ENCODE results near the gene EAF1.
"Not testable (repeated sequence)": the region's sequence is repeated elsewhere in the genome, so short reads cannot be mapped to it uniquely, and the experiment has no call there.

Gene EAF1

GRCh38 chr3:15427182-15427880, at the start of gene EAF1, which contains the start of gene METTL6:
Gene EAF1, plus strand, starts transcription at chr3:15427598. Its CDS starts 182 bp downstream, at chr3:15427780.
Gene METTL6, minus strand, starts transcription at chr3:15427544. Its CDS starts 1,033 bp downstream, at chr3:15426511.
- peak; percentile 70 for DNase-seq (ENCODE audit: low read depth)

GRCh38 chr3:15377961-15378791, 49.2 kb upstream of the EAF1 start:
- DNase-seq (ENCODE audit: low read depth): peak; percentile 75

DNA sequence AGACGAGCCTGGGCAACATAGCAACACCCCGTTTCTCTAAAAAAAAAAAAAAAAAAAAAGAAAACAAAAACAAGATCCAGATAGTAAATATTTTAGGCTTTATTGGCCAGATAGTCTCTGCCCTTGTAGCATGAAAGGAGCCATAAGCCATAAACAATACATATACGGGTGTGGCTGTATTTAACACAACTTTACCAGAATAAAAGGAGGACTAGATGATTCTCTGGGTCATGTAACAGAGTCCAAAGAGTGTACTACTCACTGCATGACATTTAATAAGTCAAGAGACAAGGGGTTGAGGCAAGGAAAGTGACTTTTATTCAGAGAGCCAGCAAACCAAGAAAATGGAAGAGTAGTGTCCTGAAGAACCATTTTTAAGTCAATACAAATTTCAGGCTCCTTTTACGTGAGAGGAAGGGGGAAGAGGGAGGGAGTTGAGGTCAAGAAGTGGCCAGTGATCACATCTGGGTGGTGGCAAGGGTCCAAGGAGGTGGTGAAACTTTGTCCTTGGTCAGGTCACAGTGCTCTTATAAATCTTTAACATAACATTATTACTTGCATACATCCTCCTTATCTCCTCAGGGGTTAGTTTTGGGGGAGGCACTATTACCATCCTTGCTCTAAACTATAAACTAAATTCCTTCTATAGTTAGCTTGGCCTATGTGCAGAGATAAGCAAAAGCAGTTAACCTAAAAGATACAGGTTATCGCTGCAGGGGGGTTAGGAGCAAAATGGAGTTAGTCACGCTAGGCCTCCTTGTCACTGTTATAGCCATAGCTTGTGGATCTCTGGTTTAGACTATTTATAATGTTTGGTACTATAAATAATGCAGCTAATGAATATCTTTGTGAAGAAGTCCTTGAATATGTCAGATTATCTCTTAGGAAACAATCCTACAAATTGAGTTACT, 46.2 kb upstream of the EAF1 start:
- DNase-seq (ENCODE audit: low read depth): no peak

DNA sequence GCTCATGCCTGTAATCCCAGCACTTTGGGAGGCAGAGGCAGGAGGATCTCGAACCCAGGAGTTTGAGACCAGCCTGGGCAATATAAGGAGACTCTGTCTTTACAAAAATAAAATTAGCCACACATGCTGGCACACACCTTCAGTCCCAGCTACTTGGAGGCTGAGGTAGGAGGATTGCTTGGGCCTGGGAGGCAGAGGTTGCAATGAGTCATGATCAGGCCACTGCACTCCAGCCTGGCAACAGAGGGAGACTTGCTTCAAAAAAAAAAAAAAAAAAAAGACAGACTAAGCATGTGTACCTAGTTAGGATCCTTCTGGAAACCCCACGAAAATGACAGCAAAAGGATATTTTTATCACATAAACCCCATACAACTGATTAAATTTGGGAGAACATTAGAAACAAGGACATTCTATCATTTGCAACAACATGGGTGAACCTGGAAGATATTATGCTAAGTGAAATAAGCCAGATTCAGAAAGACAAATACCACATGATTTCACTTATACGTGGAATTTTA, 44.9 kb upstream of the EAF1 start:
- no peak for DNase-seq (ENCODE audit: low read depth)

DNA sequence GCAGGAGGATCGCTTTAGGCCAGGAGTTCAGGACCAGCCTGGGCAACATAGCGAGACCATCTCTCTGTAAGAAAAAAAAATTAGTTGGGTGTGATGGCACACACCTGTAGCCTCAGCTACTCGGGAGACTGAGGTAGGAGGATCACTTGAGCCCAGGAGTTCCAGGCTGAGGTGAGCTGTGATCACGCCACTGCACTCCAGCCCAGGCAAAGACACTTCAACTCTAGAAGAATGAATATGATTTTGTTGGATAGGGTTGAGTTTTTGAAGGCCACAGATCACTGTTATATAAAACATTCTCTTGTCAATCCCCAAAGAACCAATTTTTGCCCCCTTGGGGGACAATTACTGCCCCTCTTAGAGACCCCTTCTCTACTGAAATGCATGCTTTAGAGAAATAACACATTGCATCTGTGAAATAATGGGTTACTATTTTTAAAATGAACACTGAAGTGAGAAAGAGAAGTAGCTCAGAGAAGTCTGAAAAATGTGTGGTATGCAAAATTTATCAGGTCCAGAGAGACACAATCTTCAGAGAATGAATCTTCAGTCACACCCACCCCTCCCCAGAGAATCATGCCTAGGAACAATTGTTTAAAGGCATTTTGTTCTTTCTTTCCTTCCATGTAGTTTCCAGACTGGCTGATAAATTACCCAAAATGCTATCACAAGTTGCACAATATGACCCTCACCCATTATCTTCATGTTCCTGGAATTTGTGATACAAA, 42.7 kb upstream of the EAF1 start:
- DNase-seq (ENCODE audit: low read depth): no peak

DNA sequence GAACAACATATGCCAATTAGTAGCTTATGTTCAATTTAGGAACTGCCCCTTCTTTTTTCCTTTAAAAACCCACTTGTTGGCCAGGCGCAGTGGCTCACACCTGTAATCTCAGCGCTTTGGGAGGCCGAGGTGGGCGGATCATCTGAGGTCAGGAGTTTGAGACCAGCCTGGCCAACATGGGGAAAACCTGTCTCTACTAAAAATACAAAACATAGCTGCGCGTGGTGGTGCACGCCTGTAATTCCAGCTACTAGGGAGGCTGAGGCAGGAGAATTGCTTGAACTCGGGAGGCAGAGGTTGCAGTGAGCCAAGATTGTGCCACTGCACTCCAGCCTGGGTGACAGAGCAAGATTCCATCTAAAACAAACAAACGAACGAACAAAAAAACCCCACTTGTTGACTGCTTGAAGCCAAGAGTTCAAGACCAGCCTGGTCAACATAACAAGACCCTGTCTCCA, 42.1 kb upstream of the EAF1 start:
- DNase-seq (ENCODE audit: low read depth): not testable (repeated sequence)

- no peak for DNase-seq (ENCODE audit: low read depth)
Measured at GRCh38 chr3:15385901-15386653, 41.3 kb upstream of the EAF1 start.

GRCh38 chr3:15386654-15386955, 40.8 kb upstream of the EAF1 start:
- not testable (repeated sequence) for DNase-seq (ENCODE audit: low read depth)

DNA sequence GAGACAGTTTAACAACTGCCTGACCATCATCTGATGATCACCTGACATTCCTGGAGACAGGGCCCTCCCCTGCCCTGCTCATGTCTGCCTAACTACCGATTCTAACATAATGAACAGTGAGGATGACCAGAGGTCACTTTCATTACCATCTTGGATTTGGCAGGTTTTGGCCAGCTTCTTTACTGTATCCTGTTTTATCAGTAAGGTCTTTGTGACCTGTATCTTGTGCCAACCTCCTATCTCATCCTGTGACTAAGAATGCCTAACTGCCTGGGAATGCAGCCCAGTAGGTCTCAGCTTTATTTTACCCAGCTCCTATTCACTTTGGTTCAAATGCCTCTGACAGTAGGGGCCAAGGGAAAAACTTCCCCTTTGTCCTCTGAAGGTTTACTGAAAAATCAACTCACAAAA, 40.2 kb upstream of the EAF1 start:
- DNase-seq (ENCODE audit: low read depth): no peak

DNA sequence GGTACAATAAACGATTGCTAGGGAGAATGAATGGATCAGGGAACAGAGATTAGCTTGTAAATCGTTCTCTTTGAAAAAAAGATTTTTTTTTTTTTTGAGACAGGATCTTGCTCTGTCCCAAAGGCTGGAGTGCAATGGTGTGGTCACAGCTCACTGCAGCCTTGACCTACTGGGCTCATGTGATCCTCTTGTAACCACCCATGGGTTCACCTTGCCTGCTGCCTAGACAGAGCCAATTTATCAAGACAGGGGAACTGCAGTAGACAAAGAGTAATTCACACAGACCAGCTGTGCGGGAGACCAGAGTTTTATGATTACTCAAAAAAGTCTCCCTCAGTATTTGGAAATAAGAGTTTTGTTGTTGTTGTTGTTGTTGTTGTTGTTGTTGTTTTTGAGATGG, 39.7 kb upstream of the EAF1 start:
- DNase-seq (ENCODE audit: low read depth): no peak

DNA sequence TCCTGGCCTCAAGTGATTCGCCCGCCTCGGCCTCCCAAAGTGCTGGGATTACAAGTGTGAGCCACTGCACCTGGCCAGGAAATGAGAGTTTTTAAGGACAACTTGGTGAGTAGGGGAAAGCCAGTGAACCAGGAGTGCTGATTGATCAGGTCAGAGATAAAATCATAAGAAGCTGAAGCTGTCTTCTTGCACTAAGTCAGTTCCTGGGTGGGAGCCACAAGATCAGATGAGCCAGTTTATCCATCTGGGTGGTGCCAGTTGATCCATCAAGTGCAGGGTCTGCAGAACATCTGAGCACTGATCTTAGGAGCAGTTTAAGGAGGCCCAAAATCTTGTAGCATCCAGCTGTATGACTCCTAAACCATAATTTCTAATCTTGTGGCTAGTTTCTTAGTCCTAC, 39.1 kb upstream of the EAF1 start:
- DNase-seq (ENCODE audit: low read depth): not testable (repeated sequence)

DNA sequence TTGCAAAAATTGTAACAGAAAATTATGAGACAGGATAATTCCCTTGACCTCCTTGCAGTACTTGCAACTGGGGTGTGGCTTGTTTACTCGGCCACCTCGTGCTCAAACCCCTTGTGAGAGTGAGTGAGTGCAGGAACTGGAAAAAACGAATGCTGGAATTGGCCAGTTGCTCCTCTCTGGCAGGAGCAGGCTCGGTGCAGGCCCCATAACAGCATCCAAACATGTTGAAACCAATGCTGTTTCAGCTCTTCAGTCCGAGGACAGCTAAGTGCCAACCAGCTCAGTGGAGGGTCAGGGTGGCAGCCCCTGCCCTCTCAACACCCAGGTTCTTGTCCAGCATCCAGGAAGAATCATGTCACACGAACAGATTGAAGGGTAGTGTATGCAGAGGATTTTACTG, 36.9 kb upstream of the EAF1 start:
- DNase-seq (ENCODE audit: low read depth): no peak

GRCh38 chr3:15391007-15391406, 36.4 kb upstream of the EAF1 start:
- no peak for DNase-seq (ENCODE audit: low read depth)

- not testable (repeated sequence) for DNase-seq (ENCODE audit: low read depth)
Measured at GRCh38 chr3:15393252-15393651, 34.1 kb upstream of the EAF1 start.

GRCh38 chr3:15398731-15399133, 28.7 kb upstream of the EAF1 start:
- DNase-seq (ENCODE audit: low read depth): not testable (repeated sequence)

GRCh38 chr3:15399970-15400369, 27.4 kb upstream of the EAF1 start:
- DNase-seq (ENCODE audit: low read depth): no peak

DNA sequence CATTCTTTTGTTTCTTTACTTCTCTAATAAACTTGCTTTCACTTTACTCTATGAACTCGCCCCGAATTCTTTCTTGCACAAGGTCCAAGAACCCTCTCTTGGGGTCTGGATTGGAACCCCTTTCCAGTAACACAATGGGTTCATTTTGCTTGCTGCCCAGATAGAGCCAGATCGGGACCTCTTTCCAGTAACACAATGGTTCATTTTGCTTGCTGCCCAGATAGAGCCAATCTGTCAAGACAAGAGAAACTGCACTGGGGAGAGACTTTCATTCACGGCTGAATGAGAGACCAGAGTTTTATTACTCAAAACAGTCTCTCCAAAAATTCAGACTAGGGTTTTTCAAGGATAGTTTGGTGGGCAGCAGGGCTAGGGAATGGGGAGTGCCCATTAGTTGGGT, 25.5 kb upstream of the EAF1 start:
- no peak for DNase-seq (ENCODE audit: low read depth)

DNA sequence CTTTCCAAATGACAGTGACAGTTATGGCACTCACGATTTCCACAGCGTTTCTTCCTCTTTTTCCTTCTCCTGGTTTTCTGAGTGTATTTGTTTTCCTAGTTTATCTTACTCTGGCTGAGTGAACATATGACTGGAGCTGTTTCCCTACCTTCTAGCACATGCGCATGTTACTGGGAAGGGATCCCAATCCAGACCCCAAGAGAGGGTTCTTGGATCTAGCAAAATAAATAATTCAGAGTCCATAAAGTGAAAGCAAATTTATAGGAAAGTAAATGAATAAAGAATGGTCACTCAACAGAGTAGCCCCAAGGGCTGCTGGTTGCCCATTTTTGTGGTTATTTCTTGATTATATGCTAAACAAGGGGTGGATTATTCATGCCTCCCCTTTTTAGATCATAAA, 23.9 kb upstream of the EAF1 start:
- DNase-seq (ENCODE audit: low read depth): no peak

GRCh38 chr3:15403965-15404364, 23.4 kb upstream of the EAF1 start:
- DNase-seq (ENCODE audit: low read depth): no peak

DNA sequence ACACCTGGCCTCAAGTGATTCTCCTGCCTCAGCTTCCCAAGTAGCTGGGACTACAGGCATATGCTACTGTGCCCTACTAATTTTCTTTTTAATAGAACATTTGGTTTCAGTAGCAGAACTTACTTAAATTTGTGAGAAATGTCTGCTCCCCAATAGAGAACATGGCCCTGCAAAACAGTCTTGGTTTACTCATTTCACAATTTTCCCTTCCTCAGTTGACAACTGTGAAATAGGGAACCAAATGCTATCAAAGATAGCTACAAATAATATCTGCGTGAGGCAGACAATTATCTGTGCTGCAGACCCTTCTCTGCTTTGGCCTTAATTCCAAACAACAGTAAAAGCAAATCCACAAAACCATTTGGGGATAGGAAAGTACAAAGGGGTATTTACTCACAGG, 22.6 kb upstream of the EAF1 start:
- DNase-seq (ENCODE audit: low read depth): no peak

All from stimulated activated CD8-positive, alpha-beta memory T cell treated with anti-CD3 and anti-CD28 coated beads, Interleukin-15, amount 100 ng/mL, for 24 hours (primary cell).